ENCODE results near the gene SPATA18. TPM values are rescaled to one million over a fixed set of nuclear protein-coding genes. Genes with fewer than 3 reads are reported as not detected.

Gene SPATA18
- total and polyA plus RNA-seq, 4 donors = 0.03 to 1.1 (median 0.40) TPM

DNA sequence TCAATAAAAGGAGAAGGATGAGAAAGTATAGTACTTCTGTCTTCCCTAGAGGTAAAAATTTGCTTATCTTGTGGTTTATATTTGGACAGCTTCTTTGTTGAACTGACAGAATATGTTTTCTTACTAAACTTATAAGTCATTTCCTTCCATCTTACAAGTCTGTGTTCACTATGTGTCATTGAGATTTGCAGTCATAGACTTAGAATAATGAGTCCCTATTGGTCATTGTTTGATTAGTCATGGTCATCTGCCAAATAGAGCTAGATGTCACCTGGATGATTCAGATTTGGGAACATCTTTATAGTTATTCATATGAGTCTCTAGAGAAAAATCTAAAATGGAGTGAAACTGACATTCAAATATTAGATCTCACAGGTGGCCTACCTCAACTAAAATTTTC is 51.5 kb downstream of the SPATA18 start (continued):
- TF ChIP-seq REST (IDR thresholded peaks at IDR 0.05) = no peak

DNA sequence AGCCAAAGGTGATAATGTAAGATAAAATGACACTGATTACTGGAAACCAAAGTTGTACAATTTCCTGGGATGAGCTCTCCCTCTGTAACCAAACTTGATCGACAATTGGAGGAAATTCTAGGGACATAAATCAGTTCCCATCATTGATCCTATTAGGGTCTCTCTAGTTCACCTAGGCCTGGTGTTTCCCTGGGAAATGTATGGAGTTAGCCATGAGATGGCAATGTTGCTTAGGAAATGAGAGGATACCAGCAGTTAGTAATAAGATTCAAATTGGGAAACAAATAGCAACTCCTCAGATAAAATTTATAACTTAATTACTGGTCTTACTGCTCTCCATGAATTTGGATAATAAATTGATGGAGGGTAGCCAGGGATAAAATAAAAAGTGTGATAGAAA is 52.2 kb downstream of the SPATA18 start:
- DNase-seq (ENCODE audit: low spot score) = no peak
- Histone ChIP-seq H3K9ac (ENCODE audit: low read depth in 1 of 2, low read length in 2 of 2) (no peak overlapping the region), H3K27me3 (ENCODE audit: control insufficient read depth in 4 of 4, insufficient read depth in 4 of 4, low read length in 3 of 4) (no peaks in the 10 kb centered on the region), H3K9me3 (ENCODE audit: control insufficient read depth in 4 of 4, low read length in 3 of 4) (no peaks in the 10 kb centered on the region), H3K4me3 (ENCODE audit: low read depth in 1 of 3, low read length in 3 of 3) (no peak overlapping the region), H3K4me1 (ENCODE audit: control insufficient read depth in 4 of 4, insufficient read depth in 4 of 4, low read length in 3 of 4) (no peaks in the 10 kb centered on the region), H3K27ac (ENCODE audit: low read depth in 1 of 2, low read length in 2 of 2) (no peak overlapping the region), H3K36me3 (ENCODE audit: control insufficient read depth in 4 of 4, insufficient read depth in 3 of 4, low read depth in 1 of 4, low read length in 3 of 4) (no peaks in the 10 kb centered on the region)
- no peak for TF ChIP-seq HNF4A (conservative IDR thresholded peaks at IDR 0.05)
- TF ChIP-seq YY1 (IDR thresholded peaks at IDR 0.05) = no peak
- no peak for TF ChIP-seq FOXA1 (IDR thresholded peaks at IDR 0.05)
- TF ChIP-seq CTCF (IDR thresholded peaks at IDR 0.05; ENCODE audit: low read depth, low read length, missing input control) = peak; percentile 17
- no peak for TF ChIP-seq NR2F2 (IDR thresholded peaks at IDR 0.05)
- TF ChIP-seq RAD21 (IDR thresholded peaks at IDR 0.05) = peak; percentile 30 to 58
- TF ChIP-seq GABPA (IDR thresholded peaks at IDR 0.05 in 1 of 2, conservative IDR thresholded peaks at IDR 0.05 in 1 of 2) = no peak
- WGBS = 60% methylated on average over 1 of the region's 1 CpG

GRCh38 chr4:52105276-52105675 is 54.2 kb downstream of the SPATA18 start:
- H3K4me3 ChIP-seq (ENCODE audit: low read depth in 1 of 3, low read length in 3 of 3) = no peak overlapping the region
- H3K27ac ChIP-seq (ENCODE audit: low read depth in 1 of 2, low read length in 2 of 2) = no peak overlapping the region
- H3K9ac ChIP-seq (ENCODE audit: low read depth in 1 of 2, low read length in 2 of 2) = no peak overlapping the region
- no peak for DNase-seq (ENCODE audit: low spot score)
- H3K36me3 ChIP-seq (ENCODE audit: control insufficient read depth in 4 of 4, insufficient read depth in 3 of 4, low read depth in 1 of 4, low read length in 3 of 4) = no peaks in the 10 kb centered on the region
- H3K9me3 ChIP-seq (ENCODE audit: control insufficient read depth in 4 of 4, low read length in 3 of 4) = no peaks in the 10 kb centered on the region
- WGBS = 90% methylated on average over 5 of the region's 5 CpGs
- no peaks in the 10 kb centered on the region for H3K27me3 ChIP-seq (ENCODE audit: control insufficient read depth in 4 of 4, insufficient read depth in 4 of 4, low read length in 3 of 4)
- no peaks in the 10 kb centered on the region for H3K4me1 ChIP-seq (ENCODE audit: control insufficient read depth in 4 of 4, insufficient read depth in 4 of 4, low read length in 3 of 4)
- TF ChIP-seq RAD21 (IDR thresholded peaks at IDR 0.05) = no peak
- no peak for TF ChIP-seq NR2F2 (IDR thresholded peaks at IDR 0.05)
- TF ChIP-seq HNF4G (IDR thresholded peaks at IDR 0.05) = no peak
- TF ChIP-seq ZBTB33 (IDR thresholded peaks at IDR 0.05) = no peak
- no peak for TF ChIP-seq EGR1 (IDR thresholded peaks at IDR 0.05; ENCODE audit: low read depth in 2 of 2)
- TF ChIP-seq GABPA (IDR thresholded peaks at IDR 0.05 in 1 of 2, conservative IDR thresholded peaks at IDR 0.05 in 1 of 2) = no peak
- no peak for TF ChIP-seq HNF4A (conservative IDR thresholded peaks at IDR 0.05)
- TF ChIP-seq TAF1 (conservative IDR thresholded peaks at IDR 0.05) = no peak
- no peak for TF ChIP-seq YY1 (IDR thresholded peaks at IDR 0.05)
- TF ChIP-seq CTCF (IDR thresholded peaks at IDR 0.05; ENCODE audit: low read depth, low read length, missing input control) = no peak
- no peak for TF ChIP-seq JUND (IDR thresholded peaks at IDR 0.05)
- TF ChIP-seq, protein P1, sequence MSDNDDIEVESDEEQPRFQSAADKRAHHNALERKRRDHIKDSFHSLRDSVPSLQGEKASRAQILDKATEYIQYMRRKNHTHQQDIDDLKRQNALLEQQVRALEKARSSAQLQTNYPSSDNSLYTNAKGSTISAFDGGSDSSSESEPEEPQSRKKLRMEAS (IDR thresholded peaks at IDR 0.05) = no peak
- TF ChIP-seq SP1 (IDR thresholded peaks at IDR 0.05) = no peak
- no peak for TF ChIP-seq FOXA2 (IDR thresholded peaks at IDR 0.05)
- TF ChIP-seq RXRA (IDR thresholded peaks at IDR 0.05) = no peak
- no peak for TF ChIP-seq REST (IDR thresholded peaks at IDR 0.05)
